Endodermal cell (in vitro differentiated cells): ENCODE measurements around the gene THAP7. TPM values are rescaled to one million over a fixed set of nuclear protein-coding genes. Genes with fewer than 3 reads are reported as not detected.

ENCODE experiments used
- DNase-seq: peaks from one replicate; pipeline ENCODE4 v3.0.0-alpha.2; 2017
- H3K27ac ChIP-seq: 2 replicates; pipeline ENCODE4 v1.5.1; 2013; ENCODE audit warnings: mild to moderate bottlenecking, low read depth, low read length, moderate library complexity
- H3K27me3 ChIP-seq: 2 replicates; pipeline ENCODE4 v1.6.1; 2013; ENCODE audit warnings: mild to moderate bottlenecking, low read length, moderate library complexity; ENCODE audit not compliant: insufficient read depth, control insufficient read depth, poor library complexity, severe bottlenecking
- H3K36me3 ChIP-seq: 2 replicates; pipeline ENCODE4 v1.7.0; 2013; ENCODE audit warnings: mild to moderate bottlenecking, low read length, moderate library complexity; ENCODE audit not compliant: control insufficient read depth, insufficient read depth
- H3K4me1 ChIP-seq: one replicate; pipeline ENCODE4 v1.7.0; 2013; ENCODE audit warnings: low read length; ENCODE audit not compliant: control insufficient read depth, insufficient read depth
- H3K4me3 ChIP-seq: 2 replicates; pipeline ENCODE4 v1.5.1; 2013; ENCODE audit warnings: mild to moderate bottlenecking, low read length, moderate library complexity
- H3K9ac ChIP-seq: 2 replicates; pipeline ENCODE4 v1.6.1; 2013; ENCODE audit warnings: mild to moderate bottlenecking, low read length, moderate library complexity; ENCODE audit not compliant: poor library complexity, severe bottlenecking; ENCODE audit errors: extremely low read depth
- H3K9me3 ChIP-seq: 2 replicates; pipeline ENCODE4 v1.6.1; 2013; ENCODE audit warnings: mild to moderate bottlenecking, low read length, moderate library complexity; ENCODE audit not compliant: control insufficient read depth
- H3K27ac Mint-ChIP-seq: 2 replicates; pipeline ENCODE4 v1.8.0; 2020; ENCODE audit warnings: mixed read lengths
- H3K27me3 Mint-ChIP-seq: 2 replicates; pipeline ENCODE4 v1.8.0; 2021; ENCODE audit warnings: mild to moderate bottlenecking, mixed read lengths; ENCODE audit not compliant: insufficient read depth
- H3K36me3 Mint-ChIP-seq: 2 replicates; pipeline ENCODE4 v1.8.0; 2020; ENCODE audit warnings: low read depth, mixed read lengths
- H3K4me1 Mint-ChIP-seq: 2 replicates; pipeline ENCODE4 v1.8.0; 2020; ENCODE audit warnings: mixed read lengths
- H3K4me3 Mint-ChIP-seq: 2 replicates; pipeline ENCODE4 v1.8.0; 2020; ENCODE audit warnings: mild to moderate bottlenecking, moderate library complexity, mixed read lengths
- H3K9me3 Mint-ChIP-seq: 2 replicates; pipeline ENCODE4 v1.8.0; 2020; ENCODE audit warnings: mild to moderate bottlenecking, mixed read lengths
- CTCF ChIP-seq: fragments of 200-600 bp; sonication (generic); conservative IDR thresholded peaks from 2 replicates; pipeline ENCODE4 v1.5.0; 2021; ENCODE audit warnings: antibody characterized with exemption, mild to moderate bottlenecking
- WGBS, 2 experiments: methylation state at CpG; one replicate each; pipeline versions ENCODE4 v1.1.5 to v1.1.7; 2013; ENCODE audit warnings: missing lambda C conversion rate in 2 of 2, mixed read lengths in 1 of 2; ENCODE audit not compliant: insufficient coverage in 1 of 2, insufficient read length in 1 of 2; 5-methylcytosine and 5-hydroxymethylcytosine counted together
- total RNA-seq, 2 donors: library from RNA; stranded (reverse); fragmentation: NEBNext Ultra II Directional in 1 of 2; extraction: Animal tissue kit (Norgen Biotek cat#: 25700) in 1 of 2; gene quantifications; 2 replicates in 1 of 2; 3 replicates in 1 of 2; pipeline ENCODE4 v1.2.1, GENCODE V29; 2021

Gene THAP7
- total RNA-seq, 2 donors from 2014 or later = 16.6 to 19.6 TPM

- H3K4me3 ChIP-seq = no peak overlapping the region
- Mint-ChIP-seq H3K27ac (no peak overlapping the region), H3K36me3 (no peaks in the 10 kb centered on the region), H3K4me3 (no peak overlapping the region), H3K27me3 (peaks cover 50% of the 10 kb centered on the region), H3K9me3 (no peaks in the 10 kb centered on the region), H3K4me1 (peaks cover 8% of the 10 kb centered on the region)
- no peaks in the 10 kb centered on the region for H3K4me1 ChIP-seq
- no peaks in the 10 kb centered on the region for H3K9me3 ChIP-seq
- no peak for DNase-seq
- H3K27ac ChIP-seq = no peak overlapping the region
- H3K9ac ChIP-seq = no peak overlapping the region
- TF ChIP-seq CTCF = no peak
- no peaks in the 10 kb centered on the region for H3K36me3 ChIP-seq
- H3K27me3 ChIP-seq = peaks cover 33% of the 10 kb centered on the region
- WGBS, 2 experiments = 92% methylated on average over 4 of the region's 4 CpGs; no CpG with 5 or more reads in 1 of the 2 experiments
These were observed 41.3 kb downstream of the THAP7 start for GRCh38 chr22:20960609-20961008.

- WGBS, 2 experiments = 89 to 96% methylated on average over 15 to 20 of the region's 20 CpGs
- no peak overlapping the region for H3K27ac Mint-ChIP-seq
- no peaks in the 10 kb centered on the region for H3K9me3 ChIP-seq
- H3K9ac ChIP-seq = no peak overlapping the region
- H3K27me3 Mint-ChIP-seq = peaks cover 45% of the 10 kb centered on the region
- H3K36me3 ChIP-seq = no peaks in the 10 kb centered on the region
- no peak for TF ChIP-seq CTCF
- no peaks in the 10 kb centered on the region for H3K4me1 ChIP-seq
- H3K4me1 Mint-ChIP-seq = peaks cover 8% of the 10 kb centered on the region
- no peak overlapping the region for H3K27ac ChIP-seq
- no peaks in the 10 kb centered on the region for H3K9me3 Mint-ChIP-seq
- peaks cover 26% of the 10 kb centered on the region for H3K27me3 ChIP-seq
- H3K4me3 Mint-ChIP-seq = no peak overlapping the region
- no peaks in the 10 kb centered on the region for H3K36me3 Mint-ChIP-seq
- no peak overlapping the region for H3K4me3 ChIP-seq
- no peak for DNase-seq
These were observed 42.1 kb downstream of the THAP7 start for GRCh38 chr22:20959578-20960461.

GRCh38 chr22:20957683-20958431 is 44.1 kb downstream of the THAP7 start:
- H3K9me3 Mint-ChIP-seq = no peaks in the 10 kb centered on the region
- no peaks in the 10 kb centered on the region for H3K9me3 ChIP-seq
- peaks cover 6% of the 10 kb centered on the region for H3K27me3 ChIP-seq
- peak; percentile 80 for DNase-seq
- H3K36me3 Mint-ChIP-seq = peaks cover 11% of the 10 kb centered on the region
- WGBS, 2 experiments = 11 to 18% methylated on average over 8 to 32 of the region's 32 CpGs
- TF ChIP-seq CTCF = no peak
- peak overlapping the region; percentile 74 for H3K4me3 ChIP-seq
- H3K36me3 ChIP-seq = peaks cover 9% of the 10 kb centered on the region
- H3K9ac ChIP-seq = peak overlapping the region; percentile 38
- H3K27ac Mint-ChIP-seq = no peak overlapping the region
- H3K4me1 ChIP-seq = no peaks in the 10 kb centered on the region
- peaks cover 27% of the 10 kb centered on the region for H3K27me3 Mint-ChIP-seq
- peak overlapping the region; percentile 66 for H3K4me3 Mint-ChIP-seq
- no peak overlapping the region for H3K27ac ChIP-seq
- H3K4me1 Mint-ChIP-seq = peaks cover 7% of the 10 kb centered on the region
